GM18520 (cell line): ENCODE results near the gene CGB1.
"Not testable (repeated sequence)": the region's sequence is repeated elsewhere in the genome, so short reads cannot be mapped to it uniquely, and the experiment has no call there.

ENCODE experiments used
- ATAC-seq: cut with Tn5 transposase; IDR thresholded peaks from one replicate; pipeline ENCODE4 v1.9.1; 2021; ENCODE audit not compliant: unreplicated experiment

CGB1 gene

DNA sequence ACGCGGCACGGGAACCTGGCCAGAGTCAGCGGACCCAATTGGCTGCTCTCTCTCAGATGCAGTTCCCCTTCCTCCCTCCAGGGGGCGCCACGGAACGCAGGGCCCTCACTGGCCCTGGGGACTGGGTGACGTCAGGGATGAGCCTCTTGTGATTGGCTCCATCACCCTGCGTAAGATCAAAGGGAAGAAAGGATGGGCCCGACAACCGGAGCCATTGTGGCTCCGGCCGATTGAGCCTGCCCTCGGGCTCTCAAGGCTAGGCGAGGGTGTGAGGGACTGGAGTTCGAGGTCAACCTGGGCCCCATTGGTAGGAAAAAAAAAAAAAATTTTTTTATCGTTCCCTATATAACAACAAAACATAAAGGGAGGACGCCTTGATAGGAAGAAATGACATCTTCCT, at the start of gene CGB1:
TSS of gene CGB1 (minus strand) at position 81 of the 400 bp plus-strand sequence. CDS start 184 bp downstream, outside the sequence.
- not testable (repeated sequence) for ATAC-seq

DNA sequence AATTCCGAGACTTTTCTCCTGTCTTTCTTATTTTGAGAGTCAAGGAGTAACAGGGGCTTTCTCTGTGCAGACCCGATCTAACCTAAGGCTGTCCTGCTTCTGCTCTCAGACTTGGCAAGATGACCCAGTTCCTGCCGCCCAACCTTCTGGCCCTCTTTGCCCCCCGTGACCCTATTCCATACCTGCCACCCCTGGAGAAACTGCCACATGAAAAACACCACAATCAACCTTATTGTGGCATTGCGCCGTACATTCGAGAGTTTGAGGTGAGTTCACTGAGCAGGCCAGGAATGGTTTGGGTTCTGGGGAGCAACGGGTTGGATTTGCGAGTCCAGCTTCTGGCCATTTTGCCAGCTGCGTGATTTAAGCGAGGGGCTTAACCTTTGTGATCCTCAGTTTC, 49.6 kb upstream of the CGB1 start:
- no peak for ATAC-seq

DNA sequence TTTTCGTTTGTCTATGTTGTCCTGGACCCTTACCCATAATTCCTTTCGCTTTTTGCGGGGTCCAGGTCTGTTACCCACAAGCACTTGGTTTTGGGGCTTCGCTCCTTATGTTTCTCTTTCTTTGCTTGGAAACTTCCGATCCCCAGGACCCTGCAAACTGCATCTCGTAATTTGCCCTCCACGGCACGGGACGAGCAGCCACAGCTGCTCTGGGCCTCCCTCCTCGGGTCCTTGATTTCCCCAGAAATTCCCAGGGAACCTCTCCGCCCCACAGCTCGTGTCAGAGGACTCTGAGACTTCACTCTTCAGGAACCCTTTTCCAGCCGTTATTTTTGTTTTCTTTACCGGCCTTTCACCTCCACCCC, 49.2 kb upstream of the CGB1 start:
- ATAC-seq: no peak

DNA sequence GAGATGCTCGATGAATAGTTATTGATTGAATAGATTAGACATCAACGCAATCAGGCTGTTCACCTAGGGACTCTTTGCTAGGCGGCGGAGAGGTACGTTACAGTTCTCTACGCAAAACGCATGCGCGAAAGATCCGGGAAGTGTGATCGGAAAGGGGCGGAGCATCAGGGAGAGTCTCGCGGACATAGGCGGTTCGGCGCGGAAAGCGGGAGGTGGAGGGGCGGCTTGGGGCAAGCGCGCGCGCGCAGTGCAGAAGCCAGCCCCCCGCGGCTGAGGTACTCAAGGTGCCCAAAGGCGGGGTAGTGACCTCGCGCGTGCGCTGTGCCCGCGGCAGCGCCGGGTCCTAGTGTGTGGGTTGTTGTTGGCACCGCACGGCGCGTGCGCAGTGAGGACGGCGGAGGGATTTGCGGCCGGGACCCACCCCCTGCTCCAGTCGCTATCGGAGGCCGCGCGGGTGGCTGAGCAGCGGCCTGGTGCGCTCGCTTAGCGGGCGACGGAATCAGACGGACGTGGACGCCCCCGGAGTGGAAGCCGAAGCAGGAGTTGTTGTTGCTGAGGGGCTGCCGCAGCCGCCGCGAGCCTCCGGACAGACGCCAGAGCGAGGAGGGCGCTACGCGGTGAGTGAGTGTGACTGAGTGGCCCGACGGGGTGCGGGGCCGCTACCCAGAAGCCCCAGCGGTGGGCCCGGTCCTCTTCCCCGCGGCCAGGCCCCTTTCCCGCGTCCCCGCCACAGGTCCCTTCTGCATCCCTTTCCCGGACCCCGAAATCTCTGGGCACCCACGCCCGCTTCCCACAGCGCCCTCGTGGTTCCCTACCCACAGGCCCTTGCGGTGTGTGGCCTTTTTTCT, 48.5 kb upstream of the CGB1 start, which contains the start of gene SNRNP70:
TSS of gene SNRNP70 (plus strand) at position 432 of the 848 bp plus-strand sequence. CDS start 964 bp downstream, outside the sequence.
- peak; percentile 78 for ATAC-seq

GRCh38 chr19:49084206-49085019, 47.7 kb upstream of the CGB1 start:
- no peak for ATAC-seq

GRCh38 chr19:49081273-49081672, 44.6 kb upstream of the CGB1 start:
- ATAC-seq: no peak

- ATAC-seq: no peak
Observed at GRCh38 chr19:49080392-49080791, 43.7 kb upstream of the CGB1 start.

DNA sequence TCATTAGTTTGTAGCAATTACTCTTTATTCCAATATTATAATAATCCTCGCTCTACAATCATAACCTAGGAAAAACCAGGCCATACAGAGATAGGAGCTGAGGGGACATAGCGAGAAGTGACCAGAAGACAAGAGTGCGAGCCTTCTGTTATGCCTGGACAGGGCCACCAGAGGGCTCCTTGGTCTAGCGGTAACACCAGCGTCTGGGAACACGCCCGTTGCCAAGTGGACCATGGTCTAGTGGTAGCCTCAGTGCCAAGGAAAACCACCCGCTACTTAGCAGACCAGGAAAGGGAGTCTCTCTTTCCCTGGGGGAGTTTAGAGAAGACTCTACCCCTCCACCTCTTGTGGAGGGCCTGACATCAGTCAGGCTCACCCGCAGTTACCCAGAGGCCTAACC, 38.2 kb upstream of the CGB1 start:
- ATAC-seq: not testable (repeated sequence)

DNA sequence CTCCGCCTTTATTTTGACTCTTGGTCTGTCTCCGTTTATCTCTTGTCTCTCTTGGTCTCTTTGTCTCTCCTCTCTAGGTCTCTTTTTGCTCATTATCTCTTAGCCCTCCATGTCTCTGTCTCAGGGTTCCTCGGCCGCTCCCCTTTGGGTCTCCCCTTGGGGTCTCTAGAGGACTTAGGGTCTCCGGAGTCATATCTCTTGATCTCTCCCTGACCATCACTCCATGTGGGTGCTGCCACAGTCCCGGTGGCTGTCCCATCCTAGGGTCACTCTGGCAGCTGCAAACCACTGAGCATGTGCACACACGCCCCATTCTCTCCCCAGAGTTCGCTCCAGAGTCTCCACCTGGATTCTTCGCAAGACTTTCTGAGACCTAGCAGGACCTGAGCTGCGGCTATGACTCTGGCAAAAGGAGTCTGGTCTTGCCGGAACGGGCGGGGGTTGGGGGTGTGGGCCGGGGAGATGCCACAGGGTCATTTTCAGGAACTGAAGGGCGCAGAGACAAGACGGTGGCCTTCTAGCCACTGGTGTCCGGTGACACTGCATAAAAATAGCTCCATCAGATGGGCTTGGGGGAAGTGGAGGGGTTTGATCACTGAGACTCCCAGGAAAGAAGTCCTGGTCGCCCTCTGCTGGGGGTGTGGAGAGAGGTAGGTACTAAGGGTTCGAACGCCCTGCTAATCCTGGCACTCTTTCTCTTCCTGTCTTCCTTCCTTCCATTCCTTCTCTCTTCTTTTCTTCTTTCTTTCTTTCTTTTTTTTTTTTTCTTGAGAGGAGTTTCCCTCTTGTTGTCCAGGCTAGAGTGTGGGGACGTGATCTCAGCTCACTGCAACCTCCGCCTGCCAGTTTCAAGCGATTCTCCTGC, 37.1 kb upstream of the CGB1 start:
- no peak for ATAC-seq

- no peak for ATAC-seq
Observed at GRCh38 chr19:49071860-49072547, 35.3 kb upstream of the CGB1 start.

GRCh38 chr19:49070416-49070815, 33.7 kb upstream of the CGB1 start:
- ATAC-seq: no peak

GRCh38 chr19:49069026-49069425, 32.3 kb upstream of the CGB1 start:
- no peak for ATAC-seq

GRCh38 chr19:49067554-49067953, 30.9 kb upstream of the CGB1 start:
- no peak for ATAC-seq

- no peak for ATAC-seq
Observed at GRCh38 chr19:49065905-49066512, 29.3 kb upstream of the CGB1 start.

DNA sequence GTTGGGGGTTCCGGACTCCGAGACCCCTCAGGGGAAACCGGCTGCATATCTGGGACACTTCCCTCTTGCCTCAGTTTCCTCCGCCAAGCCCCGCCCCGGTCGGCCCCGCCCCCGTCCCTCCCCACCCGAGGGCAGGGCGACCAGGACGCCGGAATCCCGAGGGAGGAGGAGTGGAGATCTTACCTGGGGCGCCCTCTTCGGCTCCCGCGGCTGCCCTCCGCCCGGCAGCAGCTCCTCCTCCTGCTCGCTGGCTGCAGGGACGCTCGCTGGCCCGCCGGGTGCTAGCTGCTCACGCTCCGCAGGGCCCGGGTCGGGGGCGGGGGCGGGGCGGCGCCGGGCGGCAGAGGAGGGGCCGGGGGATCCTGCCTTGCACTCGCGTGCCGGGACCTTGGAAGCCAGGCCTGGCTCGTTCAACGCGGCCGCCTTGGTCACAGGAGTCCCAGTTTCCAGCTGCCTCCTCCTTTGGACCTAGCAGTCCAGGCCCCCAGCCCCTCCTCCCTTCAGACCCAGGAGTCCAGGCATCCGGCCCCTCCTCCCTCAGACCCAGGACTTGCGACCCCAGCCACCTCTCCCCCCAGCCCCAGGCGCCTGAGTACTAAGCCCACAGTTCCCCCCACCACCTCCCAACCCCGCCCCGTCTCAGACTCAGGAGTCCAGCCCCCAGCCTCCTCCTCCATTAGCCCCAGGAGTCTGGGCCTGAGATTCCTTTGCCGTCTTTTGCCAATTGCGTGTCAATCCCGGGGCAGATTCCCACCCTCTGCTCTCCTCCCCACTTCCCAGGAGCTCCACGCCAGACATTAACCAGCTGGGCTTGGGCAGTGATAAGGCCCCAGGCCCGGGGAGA, 28.3 kb upstream of the CGB1 start, which contains the start of gene NTF4:
TSS of gene NTF4 (minus strand) at position 51 of the 844 bp plus-strand sequence. CDS start 2,821 bp downstream, outside the sequence.
- no peak for ATAC-seq

DNA sequence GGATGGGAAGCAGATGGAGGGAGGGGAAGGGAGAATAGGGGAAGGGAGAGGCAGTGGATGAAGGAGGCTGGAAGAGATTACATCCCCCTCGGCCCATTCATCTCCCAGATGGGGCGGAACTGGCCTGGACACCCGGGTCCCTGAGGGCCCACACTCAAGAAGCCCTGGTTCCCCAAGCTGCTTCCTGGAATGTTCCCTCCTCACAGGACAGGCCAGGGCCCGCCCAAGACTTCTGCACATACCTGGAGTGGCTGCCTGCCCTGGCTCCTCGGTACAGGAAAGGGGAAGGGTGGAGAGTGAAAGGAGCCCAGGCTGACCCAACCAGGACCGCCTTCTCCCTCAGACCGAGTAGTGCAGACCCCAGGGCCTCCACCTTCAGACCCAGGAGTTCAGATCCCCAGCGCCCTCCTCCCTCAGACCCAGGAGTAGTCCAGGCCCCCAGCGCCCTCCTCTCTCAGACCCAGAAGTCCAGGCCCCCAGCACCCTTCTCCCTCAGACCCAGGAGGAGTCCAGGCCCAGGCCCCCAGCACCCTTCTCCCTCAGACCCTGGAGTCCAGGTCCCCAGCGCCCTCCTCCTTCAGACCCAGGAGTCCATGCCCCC, 27.4 kb upstream of the CGB1 start:
- no peak for ATAC-seq

DNA sequence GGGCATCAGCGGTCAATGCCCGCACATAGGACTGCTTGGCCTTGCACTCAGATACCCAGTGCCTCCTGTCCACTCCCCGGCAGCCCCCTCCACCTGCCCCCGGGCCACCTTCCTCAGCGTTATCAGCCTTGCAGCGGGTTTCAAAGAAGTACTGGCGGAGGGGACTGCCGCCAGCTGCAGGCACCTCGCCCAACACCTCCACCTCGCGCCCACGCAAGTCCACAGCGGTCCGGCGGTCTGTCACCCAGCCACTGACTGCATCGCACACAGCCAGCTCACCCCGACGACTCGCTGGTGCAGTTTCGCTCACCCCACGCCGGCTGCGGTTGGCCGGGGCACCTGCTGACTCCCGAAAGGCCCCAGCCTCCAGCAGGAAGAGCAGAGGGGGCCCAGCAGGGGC, 24.8 kb upstream of the CGB1 start:
- no peak for ATAC-seq

GRCh38 chr19:49061000-49061399, 24.3 kb upstream of the CGB1 start:
- ATAC-seq: no peak

DNA sequence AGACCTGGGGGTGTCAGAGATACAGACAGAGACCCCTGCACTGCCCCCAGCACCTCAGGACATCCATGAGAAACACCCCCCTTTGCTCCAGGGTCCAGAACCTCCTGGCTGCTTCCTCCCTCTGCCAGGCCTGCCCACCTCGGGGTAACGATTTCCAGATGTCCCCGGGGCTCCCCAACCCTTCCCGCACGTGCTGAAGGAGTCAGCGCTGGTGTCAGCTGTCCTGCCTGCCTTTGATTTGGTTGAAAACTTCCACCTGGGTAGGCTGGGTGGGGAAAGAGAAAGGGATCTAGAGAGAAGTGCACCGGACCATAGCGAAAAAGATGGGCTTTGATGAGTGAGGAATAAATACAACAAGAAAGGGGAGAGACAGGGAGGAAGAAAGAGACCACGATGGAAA, 22.4 kb upstream of the CGB1 start:
- no peak for ATAC-seq
